ENCODE results near the gene ZNF582.
A peak's percentile ranks its signal among the peaks of the same experiment; 100 is the strongest.
"Not testable (repeated sequence)": the region's sequence is repeated elsewhere in the genome, so short reads cannot be mapped to it uniquely, and the experiment has no call there.

Gene ZNF582

DNA sequence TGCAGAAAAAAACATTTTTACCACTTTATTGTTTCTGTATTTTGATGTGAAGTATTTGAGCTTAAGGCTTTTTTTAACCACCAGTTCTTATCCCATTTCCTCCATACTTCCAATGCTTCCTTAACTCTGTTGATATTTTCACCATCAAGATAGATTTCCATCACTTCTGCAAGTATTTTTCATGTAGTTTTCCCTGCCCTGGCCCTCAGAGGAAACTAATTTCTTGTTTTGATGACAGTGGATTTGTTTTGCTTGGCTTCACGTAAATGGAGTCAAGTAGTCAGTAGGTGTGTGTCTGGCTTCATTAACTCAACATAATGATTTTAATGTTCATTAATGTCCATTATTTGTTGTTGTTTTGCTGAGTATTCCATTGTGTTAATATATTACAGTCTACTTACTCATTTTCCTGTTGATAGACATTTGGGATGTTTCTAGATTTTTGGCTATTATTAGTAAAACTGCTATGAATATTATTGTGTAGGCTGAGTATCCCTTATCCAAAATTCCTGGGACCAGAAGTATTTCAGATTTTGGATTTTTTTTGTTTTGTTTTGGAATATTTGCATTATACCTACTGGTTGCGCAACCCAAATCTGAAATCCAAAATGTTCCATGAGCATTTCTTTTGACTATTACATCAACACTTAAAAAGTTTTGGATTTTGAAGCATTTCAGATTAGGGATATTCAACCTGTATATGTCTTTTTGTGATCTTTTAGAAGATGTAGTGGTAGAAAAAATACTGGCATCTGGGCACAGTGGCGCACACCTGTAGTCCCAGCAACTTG is 23.3 kb downstream of the ZNF582 start:
- Mint-ChIP-seq H3K27ac (no peak overlapping the region), H3K9me3 (peaks cover 73% of the 10 kb centered on the region), H3K4me3 (peak overlapping the region; percentile 7), H3K4me1 (peaks cover 23% of the 10 kb centered on the region), H3K27me3 (no peaks in the 10 kb centered on the region), H3K36me3 (ENCODE audit: low read depth) (peaks cover 71% of the 10 kb centered on the region)
- DNase-seq (no peak), ATAC-seq (no peak)

DNA sequence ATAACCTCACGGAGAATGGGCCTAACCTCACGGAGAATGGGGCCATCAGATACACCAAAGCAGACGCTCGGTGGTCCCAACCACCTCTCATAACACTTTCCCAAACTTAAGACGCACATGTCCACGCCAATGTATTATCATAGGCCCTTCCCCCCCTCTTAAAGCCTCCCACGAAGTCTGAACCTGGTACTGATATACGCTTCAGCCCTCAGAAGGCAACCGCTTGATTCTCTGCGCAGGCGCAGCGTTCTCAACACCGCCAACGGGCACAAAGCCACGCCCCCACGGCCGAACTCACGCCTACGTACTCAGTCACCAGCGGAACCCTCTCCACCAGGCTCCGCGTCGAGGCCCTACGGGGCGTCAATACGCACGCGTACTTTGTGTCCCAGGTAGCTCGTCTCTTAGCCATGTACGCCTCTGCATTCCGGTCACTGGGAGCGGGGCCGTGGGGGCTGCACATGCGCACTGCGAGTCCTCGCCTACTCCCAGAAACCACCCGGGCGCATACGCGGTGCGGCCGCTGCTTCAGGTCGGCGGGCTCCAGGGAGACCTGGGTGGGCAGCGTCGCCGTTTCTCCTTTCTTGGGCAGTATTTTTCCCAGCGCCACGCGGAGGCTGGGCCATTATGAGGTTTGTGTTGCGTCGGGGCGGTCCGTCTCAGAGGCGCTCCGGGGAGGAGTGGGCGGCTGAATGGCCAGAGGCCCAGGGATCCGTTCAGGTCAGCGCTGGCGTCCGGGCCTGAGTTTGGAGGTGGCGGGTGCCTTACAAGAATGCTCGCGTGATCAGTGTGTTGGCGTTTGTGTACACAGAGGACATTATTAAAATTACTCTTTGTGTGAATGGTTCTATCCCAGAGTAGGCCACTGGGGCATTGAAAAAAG is 25.3 kb downstream of the ZNF582 start:
- Mint-ChIP-seq H3K4me1 (peaks cover 23% of the 10 kb centered on the region), H3K36me3 (ENCODE audit: low read depth) (peaks cover 52% of the 10 kb centered on the region), H3K27me3 (no peaks in the 10 kb centered on the region), H3K27ac (peak overlapping the region; percentile 69), H3K9me3 (peaks cover 65% of the 10 kb centered on the region), H3K4me3 (peak overlapping the region; percentile 85)
- peak; percentile 97 for ATAC-seq
- DNase-seq, result peak; percentile 77

DNA sequence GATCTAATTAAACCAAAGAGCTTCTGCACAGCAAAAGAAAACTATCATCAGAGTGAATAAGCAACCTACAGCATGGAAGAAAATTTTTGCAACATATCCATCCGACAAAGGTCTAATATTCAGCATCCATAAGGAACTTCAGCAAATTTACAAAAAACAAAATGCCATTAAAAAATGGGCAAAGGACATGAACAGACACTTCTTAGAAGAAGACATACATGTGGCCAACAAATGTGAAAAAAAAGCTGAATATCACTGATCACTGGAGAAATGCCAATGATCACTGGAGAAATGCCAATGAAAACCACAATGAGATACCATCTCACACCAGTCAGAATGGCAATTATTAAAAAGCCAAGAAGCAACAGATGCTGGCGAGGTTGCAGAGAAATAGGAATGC is 32.5 kb downstream of the ZNF582 start:
- Mint-ChIP-seq H3K4me3 (no peak overlapping the region), H3K27me3 (no peaks in the 10 kb centered on the region), H3K4me1 (no peaks in the 10 kb centered on the region), H3K36me3 (ENCODE audit: low read depth) (peaks cover 35% of the 10 kb centered on the region), H3K9me3 (peaks cover 57% of the 10 kb centered on the region), H3K27ac (no peak overlapping the region)
- no peak for DNase-seq
- no peak for ATAC-seq

DNA sequence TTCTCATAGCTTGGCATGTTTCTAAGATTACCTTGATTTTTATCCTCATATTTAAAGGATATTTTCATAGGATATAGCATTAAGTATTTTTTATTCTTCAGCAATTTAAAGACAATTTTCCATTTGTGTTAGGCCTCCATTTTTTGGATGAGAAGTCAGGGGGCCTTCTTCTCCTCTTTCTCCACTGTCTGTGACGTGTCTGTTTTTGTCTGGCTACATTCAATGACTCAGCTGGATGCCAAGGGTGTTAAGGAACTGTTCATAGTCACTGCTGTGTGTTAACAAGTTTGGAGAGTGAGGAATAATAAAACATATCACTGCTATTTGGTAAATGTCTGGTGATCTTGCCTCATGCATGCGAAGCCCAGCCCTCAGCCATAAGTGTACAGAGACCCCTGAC is 36.4 kb downstream of the ZNF582 start:
- Mint-ChIP-seq H3K27me3 (no peaks in the 10 kb centered on the region), H3K27ac (no peak overlapping the region), H3K4me1 (no peaks in the 10 kb centered on the region), H3K36me3 (ENCODE audit: low read depth) (peaks cover 29% of the 10 kb centered on the region), H3K9me3 (peaks cover 38% of the 10 kb centered on the region), H3K4me3 (no peak overlapping the region)
- no peak for DNase-seq
- ATAC-seq, result no peak

DNA sequence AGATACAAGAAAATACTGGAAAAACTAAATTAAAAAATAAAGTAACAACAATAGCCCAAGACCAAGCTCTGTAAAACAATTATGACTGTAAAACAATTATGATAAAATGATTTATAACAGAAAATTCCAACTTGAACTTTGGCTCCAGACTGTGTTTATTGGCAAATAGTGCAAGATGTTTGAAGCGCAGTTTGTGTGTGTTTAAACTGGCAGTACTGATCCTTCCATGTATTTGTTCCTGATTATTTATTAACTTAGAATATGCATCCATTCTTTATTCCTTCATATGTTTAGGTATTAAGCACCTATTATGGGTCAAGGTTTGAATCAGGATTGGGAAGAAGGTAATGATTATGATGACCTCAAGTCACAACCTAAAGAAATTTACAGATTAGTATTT is 37.8 kb downstream of the ZNF582 start:
- Mint-ChIP-seq H3K4me3 (no peak overlapping the region), H3K4me1 (no peaks in the 10 kb centered on the region), H3K27ac (no peak overlapping the region), H3K36me3 (ENCODE audit: low read depth) (peaks cover 22% of the 10 kb centered on the region), H3K27me3 (no peaks in the 10 kb centered on the region), H3K9me3 (peaks cover 28% of the 10 kb centered on the region)
- ATAC-seq (no peak), DNase-seq (no peak)

DNA sequence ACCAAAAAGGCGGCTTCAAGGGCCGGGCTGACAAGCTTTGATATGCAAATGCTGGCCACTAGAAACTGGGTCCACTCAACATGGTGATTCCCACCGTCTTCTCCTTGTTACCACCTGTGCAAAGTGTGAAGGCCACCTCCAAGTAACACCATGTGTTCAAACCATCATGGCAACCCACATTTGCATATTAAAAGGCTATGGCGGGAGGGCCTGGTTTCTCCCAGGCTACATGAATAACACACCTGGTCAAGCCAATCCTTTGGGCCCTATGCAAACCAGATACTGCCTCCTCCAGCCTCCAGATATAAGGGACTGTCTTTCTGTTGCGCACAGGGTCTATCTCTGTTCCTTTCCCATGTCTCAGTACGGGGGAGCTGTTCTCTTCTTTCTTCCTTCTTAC is 42.1 kb downstream of the ZNF582 start:
- H3K4me1 Mint-ChIP-seq, result peaks cover 2% of the 10 kb centered on the region
- H3K4me3 Mint-ChIP-seq, result no peak overlapping the region
- ATAC-seq (no peak), DNase-seq (no peak)
- no peaks in the 10 kb centered on the region for H3K36me3 Mint-ChIP-seq (ENCODE audit: low read depth)
- no peaks in the 10 kb centered on the region for H3K27me3 Mint-ChIP-seq
- H3K9me3 Mint-ChIP-seq, result no peaks in the 10 kb centered on the region
- H3K27ac Mint-ChIP-seq, result no peak overlapping the region

- no peaks in the 10 kb centered on the region for H3K36me3 Mint-ChIP-seq (ENCODE audit: low read depth)
- ATAC-seq, result no peak
- peaks cover 2% of the 10 kb centered on the region for H3K4me1 Mint-ChIP-seq
- no peaks in the 10 kb centered on the region for H3K9me3 Mint-ChIP-seq
- no peaks in the 10 kb centered on the region for H3K27me3 Mint-ChIP-seq
- H3K4me3 Mint-ChIP-seq, result no peak overlapping the region
- H3K27ac Mint-ChIP-seq, result no peak overlapping the region
- peak; percentile 53 for DNase-seq
These were observed 42.8 kb downstream of the ZNF582 start for GRCh38 chr19:56350416-56351045.

DNA sequence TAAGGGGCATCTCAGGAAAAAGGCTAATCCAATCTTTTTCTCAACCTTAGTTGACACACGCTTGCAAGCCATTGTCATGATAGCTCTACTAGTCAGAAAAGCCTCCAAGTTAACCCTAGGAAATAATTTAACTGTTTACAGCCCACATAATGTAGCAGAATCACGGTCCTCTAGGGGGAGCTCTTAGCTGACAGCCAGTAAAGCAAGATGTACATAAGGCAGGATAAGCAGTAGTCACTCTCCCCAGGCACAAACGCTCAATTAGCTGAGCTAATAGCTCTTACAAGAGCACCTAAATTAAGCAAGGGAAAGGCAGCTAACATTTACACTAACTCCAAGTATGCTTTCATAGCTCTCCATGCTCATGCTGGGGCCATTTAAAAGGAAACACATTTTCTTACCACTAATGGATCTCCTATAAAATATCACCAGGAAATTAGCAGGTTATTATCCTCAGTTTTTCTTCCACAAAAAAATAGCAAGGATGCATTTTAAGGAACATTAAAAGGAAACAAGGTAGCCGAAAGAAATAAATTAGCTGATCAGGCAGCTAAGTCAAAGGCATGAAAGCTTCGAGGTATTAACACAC is 45.0 kb downstream of the ZNF582 start:
- Mint-ChIP-seq H3K27ac (no peak overlapping the region), H3K4me3 (no peak overlapping the region), H3K27me3 (no peaks in the 10 kb centered on the region), H3K4me1 (peaks cover 2% of the 10 kb centered on the region), H3K9me3 (no peaks in the 10 kb centered on the region), H3K36me3 (ENCODE audit: low read depth) (no peaks in the 10 kb centered on the region)
- ATAC-seq (no peak), DNase-seq (peak; percentile 30)

GRCh38 chr19:56347163-56347778 is 46.1 kb downstream of the ZNF582 start:
- H3K4me1 Mint-ChIP-seq, result peaks cover 2% of the 10 kb centered on the region
- H3K4me3 Mint-ChIP-seq, result no peak overlapping the region
- H3K36me3 Mint-ChIP-seq (ENCODE audit: low read depth), result peaks cover 2% of the 10 kb centered on the region
- H3K27ac Mint-ChIP-seq, result no peak overlapping the region
- ATAC-seq, result no peak
- no peaks in the 10 kb centered on the region for H3K9me3 Mint-ChIP-seq
- peaks cover 4% of the 10 kb centered on the region for H3K27me3 Mint-ChIP-seq
- DNase-seq, result no peak

DNA sequence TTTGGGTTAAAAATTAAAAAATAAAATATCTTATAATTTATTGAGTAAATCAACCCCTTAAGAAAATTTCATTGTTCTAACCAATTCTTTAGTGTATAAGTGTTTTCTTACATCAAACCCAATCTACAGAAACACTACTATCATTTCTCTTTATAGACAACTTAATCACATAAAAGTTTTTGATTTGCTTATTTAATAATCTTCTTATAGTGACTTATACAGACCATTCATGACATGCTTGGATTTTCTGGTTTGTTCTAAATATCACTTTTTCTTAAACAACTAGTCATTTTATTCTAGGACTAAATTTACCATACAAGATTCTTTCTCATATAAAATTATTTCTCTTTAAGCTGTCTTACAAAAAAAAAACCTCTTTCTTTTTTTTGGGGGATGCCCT is 51.4 kb downstream of the ZNF582 start:
- DNase-seq, result no peak
- no peak overlapping the region for H3K4me3 Mint-ChIP-seq
- no peak overlapping the region for H3K27ac Mint-ChIP-seq
- peaks cover 4% of the 10 kb centered on the region for H3K36me3 Mint-ChIP-seq (ENCODE audit: low read depth)
- no peak for ATAC-seq
- H3K4me1 Mint-ChIP-seq, result no peaks in the 10 kb centered on the region
- peaks cover 19% of the 10 kb centered on the region for H3K9me3 Mint-ChIP-seq
- peaks cover 6% of the 10 kb centered on the region for H3K27me3 Mint-ChIP-seq

GRCh38 chr19:56339031-56339430 is 54.3 kb downstream of the ZNF582 start:
- not testable (repeated sequence) for H3K27me3 Mint-ChIP-seq; H3K36me3 Mint-ChIP-seq (ENCODE audit: low read depth); DNase-seq; H3K4me3 Mint-ChIP-seq; H3K27ac Mint-ChIP-seq; ATAC-seq; H3K4me1 Mint-ChIP-seq
- peaks cover 19% of the 10 kb centered on the region for H3K9me3 Mint-ChIP-seq

- not testable (repeated sequence) for ATAC-seq, H3K27ac Mint-ChIP-seq, DNase-seq
These were observed 56.3 kb downstream of the ZNF582 start for GRCh38 chr19:56337077-56337476.

DNA sequence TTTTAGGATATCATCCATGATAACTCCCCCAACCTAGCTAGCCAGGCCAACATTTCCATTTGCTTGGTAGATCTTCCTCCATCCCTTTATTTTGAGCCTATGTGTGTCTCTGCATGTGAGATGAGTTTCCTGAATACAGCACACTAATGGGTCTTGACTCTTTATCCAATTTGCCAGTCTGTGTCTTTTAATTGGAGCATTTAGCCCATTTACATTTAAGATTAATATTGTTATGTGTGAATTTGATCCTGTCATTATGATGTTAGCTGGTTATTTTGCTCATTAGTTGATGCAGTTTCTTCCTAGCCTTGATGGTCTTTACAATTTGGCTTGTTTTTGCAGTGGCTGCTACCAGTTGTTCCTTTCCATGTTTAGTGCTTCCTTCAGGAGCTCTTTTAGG is 58.0 kb downstream of the ZNF582 start:
- peaks cover 12% of the 10 kb centered on the region for H3K9me3 Mint-ChIP-seq
- not testable (repeated sequence) for H3K4me3 Mint-ChIP-seq; DNase-seq; H3K27me3 Mint-ChIP-seq; ATAC-seq; H3K27ac Mint-ChIP-seq; H3K4me1 Mint-ChIP-seq; H3K36me3 Mint-ChIP-seq (ENCODE audit: low read depth)

More at GRCh38 chr19:56337077-56337476, 56.3 kb downstream of the ZNF582 start:
- H3K4me1 Mint-ChIP-seq; H3K4me3 Mint-ChIP-seq; H3K27me3 Mint-ChIP-seq; H3K36me3 Mint-ChIP-seq (ENCODE audit: low read depth): not testable (repeated sequence)
- peaks cover 24% of the 10 kb centered on the region for H3K9me3 Mint-ChIP-seq

- Mint-ChIP-seq H3K9me3 (peaks cover 6% of the 10 kb centered on the region), H3K4me1 (no peaks in the 10 kb centered on the region), H3K27me3 (peaks cover 5% of the 10 kb centered on the region), H3K27ac (no peak overlapping the region), H3K36me3 (ENCODE audit: low read depth) (peaks cover 2% of the 10 kb centered on the region), H3K4me3 (no peak overlapping the region)
- DNase-seq (peak; percentile 34), ATAC-seq (no peak)
These were observed 59.8 kb downstream of the ZNF582 start for GRCh38 chr19:56333506-56333905.

All from activated naive CD8-positive, alpha-beta T cell treated with anti-CD3 and anti-CD28 coated beads, Interleukin-2, amount 50 U/mL, for 24 hours (primary cell).